ENCODE results near the gene MITF.

DNA sequence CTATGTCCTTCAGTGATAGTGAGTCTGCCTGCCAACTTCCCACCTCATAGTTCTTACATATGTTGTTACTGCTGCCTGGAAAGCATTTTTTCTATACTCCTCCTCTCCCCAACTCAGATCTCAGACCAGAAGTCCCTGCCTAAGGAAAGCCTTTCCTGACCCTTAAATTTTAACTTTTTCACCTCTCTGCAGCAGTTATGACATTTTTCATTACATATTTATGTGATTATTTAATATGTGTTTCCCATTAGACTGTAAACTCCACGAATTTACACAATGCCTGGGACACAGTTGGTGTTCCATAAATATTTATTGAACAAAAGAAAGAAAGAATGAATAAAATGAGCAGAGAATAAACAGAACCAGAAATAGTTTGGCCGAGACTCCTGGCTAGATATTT lies 125.5 kb downstream of the MITF start:
- TF ChIP-seq, protein P1, sequence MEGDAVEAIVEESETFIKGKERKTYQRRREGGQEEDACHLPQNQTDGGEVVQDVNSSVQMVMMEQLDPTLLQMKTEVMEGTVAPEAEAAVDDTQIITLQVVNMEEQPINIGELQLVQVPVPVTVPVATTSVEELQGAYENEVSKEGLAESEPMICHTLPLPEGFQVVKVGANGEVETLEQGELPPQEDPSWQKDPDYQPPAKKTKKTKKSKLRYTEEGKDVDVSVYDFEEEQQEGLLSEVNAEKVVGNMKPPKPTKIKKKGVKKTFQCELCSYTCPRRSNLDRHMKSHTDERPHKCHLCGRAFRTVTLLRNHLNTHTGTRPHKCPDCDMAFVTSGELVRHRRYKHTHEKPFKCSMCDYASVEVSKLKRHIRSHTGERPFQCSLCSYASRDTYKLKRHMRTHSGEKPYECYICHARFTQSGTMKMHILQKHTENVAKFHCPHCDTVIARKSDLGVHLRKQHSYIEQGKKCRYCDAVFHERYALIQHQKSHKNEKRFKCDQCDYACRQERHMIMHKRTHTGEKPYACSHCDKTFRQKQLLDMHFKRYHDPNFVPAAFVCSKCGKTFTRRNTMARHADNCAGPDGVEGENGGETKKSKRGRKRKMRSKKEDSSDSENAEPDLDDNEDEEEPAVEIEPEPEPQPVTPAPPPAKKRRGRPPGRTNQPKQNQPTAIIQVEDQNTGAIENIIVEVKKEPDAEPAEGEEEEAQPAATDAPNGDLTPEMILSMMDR (IDR thresholded peaks at IDR 0.05; ENCODE audit: low read depth, low read length) = no peak
- TF ChIP-seq EZH2phosphoT487 (IDR thresholded peaks at IDR 0.05; ENCODE audit: low read depth) = no peak
